Trophoblast cell (in vitro differentiated cells and primary cell): ENCODE results near the gene RNF44. TPM values are rescaled to one million over a fixed set of nuclear protein-coding genes. Genes with fewer than 3 reads are reported as not detected.

Experiments used
- DNase-seq, 2 donors: peaks; one replicate each; pipeline ENCODE4 v3.0.0-alpha.2; 2016
- H2AFZ ChIP-seq: 2 replicates; pipeline ENCODE4 v1.6.1; 2013; ENCODE audit warnings: low read length, moderate library complexity, mild to moderate bottlenecking; ENCODE audit not compliant: insufficient read depth, poor library complexity
- H2AK5ac ChIP-seq: 2 replicates; pipeline ENCODE4 v1.6.1; 2013; ENCODE audit warnings: mild to moderate bottlenecking, low read length
- H2BK120ac ChIP-seq: 2 replicates; pipeline ENCODE4 v1.6.1; 2013; ENCODE audit warnings: low read length, mild to moderate bottlenecking, moderate library complexity; ENCODE audit not compliant: insufficient read depth, poor library complexity
- H2BK12ac ChIP-seq: 2 replicates; pipeline ENCODE4 v1.6.1; 2013; ENCODE audit warnings: mild to moderate bottlenecking, low read length, moderate library complexity
- H2BK5ac ChIP-seq: 2 replicates; pipeline ENCODE4 v1.6.1; 2013; ENCODE audit warnings: low read length, low read depth, moderate library complexity, mild to moderate bottlenecking; ENCODE audit not compliant: poor library complexity
- H3K14ac ChIP-seq: 2 replicates; pipeline ENCODE4 v1.6.1; 2013; ENCODE audit warnings: mild to moderate bottlenecking, low read length
- H3K18ac ChIP-seq: 2 replicates; pipeline ENCODE4 v1.6.1; 2013; ENCODE audit warnings: mild to moderate bottlenecking, low read length
- H3K23ac ChIP-seq: 2 replicates; pipeline ENCODE4 v1.6.1; 2013; ENCODE audit warnings: low read length
- H3K27ac ChIP-seq: 2 replicates; pipeline ENCODE4 v1.5.1; 2013; ENCODE audit warnings: low read depth, mild to moderate bottlenecking, inconsistent platforms, low read length, moderate library complexity
- H3K27me3 ChIP-seq: 2 replicates; pipeline ENCODE4 v1.6.1; 2013; ENCODE audit warnings: inconsistent platforms, mild to moderate bottlenecking, low read length, moderate library complexity; ENCODE audit not compliant: insufficient read depth
- H3K36me3 ChIP-seq, 2 experiments: 1 replicate in 1 of 2; 2 replicates in 1 of 2; pipeline ENCODE4 v1.6.1; 2013; ENCODE audit warnings: low read length in 2 of 2, mild to moderate bottlenecking in 2 of 2, moderate library complexity in 1 of 2; ENCODE audit not compliant: insufficient read depth in 2 of 2, control insufficient read depth in 1 of 2
- H3K4ac ChIP-seq: 2 replicates; pipeline ENCODE4 v1.6.1; 2013; ENCODE audit warnings: low read depth, mild to moderate bottlenecking, low read length, moderate library complexity
- H3K4me1 ChIP-seq, 2 experiments: 1 replicate in 1 of 2; 2 replicates in 1 of 2; pipeline ENCODE4 v1.6.1; 2013; ENCODE audit warnings: low read length in 2 of 2, mild to moderate bottlenecking in 2 of 2, moderate library complexity in 1 of 2; ENCODE audit not compliant: insufficient read depth in 2 of 2, control insufficient read depth in 1 of 2
- H3K4me2 ChIP-seq: 2 replicates; pipeline ENCODE4 v1.6.1; 2013; ENCODE audit warnings: inconsistent platforms, mild to moderate bottlenecking, low read length, moderate library complexity
- H3K4me3 ChIP-seq: 2 replicates; pipeline ENCODE4 v1.5.1; 2013; ENCODE audit warnings: mild to moderate bottlenecking, low read depth, low read length, inconsistent platforms
- H3K79me1 ChIP-seq: one replicate; pipeline ENCODE4 v1.6.1; 2013; ENCODE audit warnings: low read length
- H3K79me2 ChIP-seq: 2 replicates; pipeline ENCODE4 v1.6.1; 2013; ENCODE audit warnings: low read length, mild to moderate bottlenecking; ENCODE audit not compliant: control insufficient read depth, insufficient read depth, poor library complexity
- H3K9ac ChIP-seq: 2 replicates; pipeline ENCODE4 v1.6.1; 2013; ENCODE audit warnings: mild to moderate bottlenecking, low read length
- H3K9me3 ChIP-seq: 2 replicates; pipeline ENCODE4 v1.6.1; 2013; ENCODE audit warnings: low read depth, mild to moderate bottlenecking, control low read depth, inconsistent platforms, low read length; ENCODE audit not compliant: insufficient read depth
- H4K12ac ChIP-seq: 2 replicates; pipeline ENCODE4 v1.6.1; 2013; ENCODE audit warnings: low read depth, mild to moderate bottlenecking, low read length, moderate library complexity
- H4K8ac ChIP-seq: 2 replicates; pipeline ENCODE4 v1.6.1; 2013; ENCODE audit warnings: low read depth, mild to moderate bottlenecking, low read length, moderate library complexity
- H4K91ac ChIP-seq: one replicate; pipeline ENCODE4 v1.6.1; 2013; ENCODE audit warnings: low read depth, mild to moderate bottlenecking, low read length, moderate library complexity
- WGBS: extraction: QIAGEN DNeasy Blood & Tissue Kit; methylation state at CpG from one replicate; pipeline ENCODE4 v1.1.7; 2013; ENCODE audit warnings: missing lambda C conversion rate; ENCODE audit not compliant: insufficient read length, insufficient coverage; ENCODE audit errors: extremely low coverage; 5-methylcytosine and 5-hydroxymethylcytosine counted together
- polyA plus RNA-seq: library from polyadenylated mRNA; stranded (reverse); fragments of 200-250 nt; gene quantifications from 2 replicates; pipeline ENCODE4 v1.2.3, GENCODE V29; 2013

Gene RNF44
- polyA plus RNA-seq: 49.2 and 50.6 TPM in 2 replicates

DNA sequence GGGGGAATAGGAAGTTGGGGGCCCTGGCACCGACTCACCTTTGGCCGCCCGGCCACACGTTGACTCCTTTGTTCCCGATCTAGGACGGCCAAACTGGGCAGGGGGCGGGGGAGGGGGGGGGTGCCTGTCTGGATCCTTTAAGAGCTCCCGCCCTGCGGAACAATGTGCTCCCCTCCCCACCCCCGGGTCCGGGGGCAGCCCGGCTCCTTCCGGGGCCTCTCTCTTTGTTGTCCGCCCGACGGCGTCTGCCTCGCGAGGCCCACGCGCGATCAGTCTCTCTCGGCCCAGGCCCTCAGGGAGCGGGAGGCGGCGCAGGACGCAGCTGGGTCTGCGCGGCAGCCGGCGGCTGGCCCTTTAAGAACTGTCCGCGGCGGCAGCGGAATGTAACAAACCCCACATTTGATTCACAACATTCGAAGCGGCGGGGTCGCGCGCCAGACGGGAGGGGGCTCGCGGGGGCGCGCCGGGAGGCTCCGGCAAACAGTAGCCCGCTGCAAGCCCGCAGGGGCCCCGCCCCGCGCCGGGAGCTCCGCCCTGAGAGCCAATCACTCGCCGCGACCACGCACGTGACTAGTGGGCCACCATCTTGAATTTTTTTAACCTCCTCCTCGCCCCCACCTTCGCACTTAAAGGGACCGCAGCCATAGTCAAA is at the start of gene RNF44:
RNF44 (minus strand) TSS at position 501 of the 652 bp plus-strand sequence. CDS start 4,930 bp downstream, outside the sequence.
- peak within 1 kb of the TSS; percentile 81 for H2BK5ac ChIP-seq
- peak; percentile 94 to 95 for DNase-seq
- H4K91ac ChIP-seq: peak within 1 kb of the TSS; percentile 87
- H3K14ac ChIP-seq: peak within 1 kb of the TSS; percentile 78
- H3K27me3 ChIP-seq: no peaks in the 10 kb centered on the region
- peak within 1 kb of the TSS; percentile 58 for H3K18ac ChIP-seq
- peak within 1 kb of the TSS; percentile 65 for H4K12ac ChIP-seq
- H3K9me3 ChIP-seq: peaks cover under 1% of the 10 kb centered on the region
- whole genome bisulfite sequencing: no CpG with 5 or more reads among the region's 63 CpGs
- peaks cover 29% of the 10 kb centered on the region for H3K79me2 ChIP-seq
- peak within 1 kb of the TSS; percentile 87 for H3K4me3 ChIP-seq
- peaks cover 13 to 20% of the 10 kb centered on the region in 2 experiments for H3K4me1 ChIP-seq
- peak within 1 kb of the TSS; percentile 91 for H3K27ac ChIP-seq
- H3K4ac ChIP-seq: peak within 1 kb of the TSS; percentile 84
- H3K9ac ChIP-seq: peak within 1 kb of the TSS; percentile 90
- H4K8ac ChIP-seq: peak within 1 kb of the TSS; percentile 90
- H3K36me3 ChIP-seq: peaks cover 15 to 21% of the 10 kb centered on the region in 2 experiments
- no peak within 1 kb of the TSS for H2BK12ac ChIP-seq
- H2AFZ ChIP-seq: peak within 1 kb of the TSS; percentile 41
- peaks cover 17% of the 10 kb centered on the region for H3K79me1 ChIP-seq
- H3K23ac ChIP-seq: no peak within 1 kb of the TSS
- H2BK120ac ChIP-seq: peak within 1 kb of the TSS; percentile 79
- H2AK5ac ChIP-seq: peak within 1 kb of the TSS; percentile 36
- peak within 1 kb of the TSS; percentile 83 for H3K4me2 ChIP-seq

DNA sequence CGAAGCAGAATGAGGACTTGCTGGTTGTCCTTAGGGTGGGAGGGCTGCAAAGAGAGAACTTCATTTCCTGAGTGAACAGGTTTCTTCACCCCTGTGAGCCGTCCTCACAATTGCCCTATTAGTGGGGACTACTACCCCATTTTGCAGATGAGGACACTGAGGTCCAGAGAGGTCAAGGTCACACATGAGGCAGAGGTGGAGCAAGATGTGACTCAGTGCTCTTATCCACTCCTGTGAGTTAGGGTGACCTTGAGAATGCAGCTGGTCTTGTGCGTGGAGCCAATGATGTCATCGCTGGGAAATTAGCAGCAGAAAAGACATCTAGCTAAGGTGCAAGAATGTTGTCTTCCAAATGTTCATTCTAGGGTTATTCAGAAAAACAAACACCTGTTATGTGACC is 45.9 kb upstream of the RNF44 start:
- WGBS: no CpG with 5 or more reads among the region's 4 CpGs
- no peak overlapping the region for H2AFZ ChIP-seq
- H3K18ac ChIP-seq: no peak overlapping the region
- no peak overlapping the region for H4K91ac ChIP-seq
- no peak overlapping the region for H3K27ac ChIP-seq
- no peak overlapping the region for H4K8ac ChIP-seq
- H3K9ac ChIP-seq: no peak overlapping the region
- no peak overlapping the region for H2BK5ac ChIP-seq
- no peak for DNase-seq
- H3K27me3 ChIP-seq: no peaks in the 10 kb centered on the region
- no peak overlapping the region for H2AK5ac ChIP-seq
- H3K4ac ChIP-seq: no peak overlapping the region
- H3K23ac ChIP-seq: no peak overlapping the region
- no peak overlapping the region for H3K14ac ChIP-seq
- H3K36me3 ChIP-seq: no peaks in the 10 kb centered on the region
- no peaks in the 10 kb centered on the region for H3K4me1 ChIP-seq
- H4K12ac ChIP-seq: no peak overlapping the region
- no peak overlapping the region for H3K4me2 ChIP-seq
- no peak overlapping the region for H2BK12ac ChIP-seq
- no peak overlapping the region for H3K4me3 ChIP-seq
- no peaks in the 10 kb centered on the region for H3K79me2 ChIP-seq
- no peaks in the 10 kb centered on the region for H3K79me1 ChIP-seq
- peaks cover 29% of the 10 kb centered on the region for H3K9me3 ChIP-seq
- H2BK120ac ChIP-seq: no peak overlapping the region

DNA sequence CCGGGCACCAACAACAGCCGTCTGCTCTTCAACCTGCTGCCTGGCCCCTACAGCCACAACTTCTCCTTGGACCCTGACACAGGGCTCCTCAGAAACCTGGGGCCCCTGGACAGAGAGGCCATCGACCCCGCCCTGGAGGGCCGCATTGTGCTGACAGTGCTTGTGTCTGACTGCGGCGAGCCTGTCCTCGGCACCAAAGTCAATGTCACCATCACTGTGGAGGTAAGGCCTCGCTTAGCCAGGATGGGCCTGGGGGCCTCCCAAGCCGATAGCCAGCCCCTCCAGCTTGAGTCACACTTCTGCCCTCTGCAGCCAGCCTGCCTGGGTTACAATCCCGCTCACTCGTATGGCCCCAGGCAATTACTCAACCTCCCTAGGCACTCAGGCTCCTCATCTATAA is 44.2 kb upstream of the RNF44 start:
- WGBS: no CpG with 5 or more reads among the region's 12 CpGs
- no peak overlapping the region for H4K91ac ChIP-seq
- peaks cover 25% of the 10 kb centered on the region for H3K9me3 ChIP-seq
- no peak overlapping the region for H4K12ac ChIP-seq
- H3K9ac ChIP-seq: no peak overlapping the region
- H3K18ac ChIP-seq: no peak overlapping the region
- no peak overlapping the region for H3K23ac ChIP-seq
- no peak overlapping the region for H3K4me3 ChIP-seq
- H2AFZ ChIP-seq: no peak overlapping the region
- no peak for DNase-seq
- no peaks in the 10 kb centered on the region for H3K79me1 ChIP-seq
- no peaks in the 10 kb centered on the region for H3K4me1 ChIP-seq
- no peak overlapping the region for H4K8ac ChIP-seq
- H3K27me3 ChIP-seq: no peaks in the 10 kb centered on the region
- no peaks in the 10 kb centered on the region for H3K79me2 ChIP-seq
- no peak overlapping the region for H2BK12ac ChIP-seq
- no peak overlapping the region for H2BK120ac ChIP-seq
- H3K4me2 ChIP-seq: no peak overlapping the region
- no peak overlapping the region for H3K4ac ChIP-seq
- H3K27ac ChIP-seq: no peak overlapping the region
- no peak overlapping the region for H3K14ac ChIP-seq
- H2AK5ac ChIP-seq: no peak overlapping the region
- H3K36me3 ChIP-seq: no peaks in the 10 kb centered on the region
- H2BK5ac ChIP-seq: no peak overlapping the region

DNA sequence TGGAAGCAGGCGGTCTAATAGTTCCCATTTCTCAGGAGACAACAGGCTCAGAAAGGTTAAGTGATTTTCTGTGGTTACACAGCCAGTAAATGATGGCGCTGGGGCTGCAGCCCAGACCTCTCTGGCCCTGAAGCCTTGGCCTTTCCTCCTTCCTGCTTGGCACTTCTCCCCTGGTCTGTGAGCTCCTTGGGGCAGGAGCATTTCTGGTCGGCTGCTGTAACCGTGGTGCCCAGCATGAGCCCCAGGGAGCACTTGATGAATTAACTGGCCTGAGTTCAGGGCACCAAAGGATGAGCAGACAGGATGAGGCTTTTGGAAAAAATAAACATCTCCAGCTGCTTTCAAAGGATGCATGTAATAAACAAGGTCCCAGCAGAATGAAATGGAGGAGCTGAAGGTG is 42.1 kb upstream of the RNF44 start:
- no peak overlapping the region for H4K91ac ChIP-seq
- no peak overlapping the region for H3K27ac ChIP-seq
- peaks cover 15% of the 10 kb centered on the region for H3K9me3 ChIP-seq
- no peak overlapping the region for H2AK5ac ChIP-seq
- H2AFZ ChIP-seq: no peak overlapping the region
- H3K18ac ChIP-seq: no peak overlapping the region
- no peak for DNase-seq
- H3K9ac ChIP-seq: no peak overlapping the region
- H3K79me1 ChIP-seq: no peaks in the 10 kb centered on the region
- no peak overlapping the region for H3K4ac ChIP-seq
- no peak overlapping the region for H2BK120ac ChIP-seq
- H2BK12ac ChIP-seq: no peak overlapping the region
- no peaks in the 10 kb centered on the region for H3K4me1 ChIP-seq
- H3K4me2 ChIP-seq: no peak overlapping the region
- WGBS: no CpG with 5 or more reads among the region's 4 CpGs
- H3K79me2 ChIP-seq: no peaks in the 10 kb centered on the region
- H3K36me3 ChIP-seq: no peaks in the 10 kb centered on the region
- no peaks in the 10 kb centered on the region for H3K27me3 ChIP-seq
- H3K23ac ChIP-seq: no peak overlapping the region
- no peak overlapping the region for H4K12ac ChIP-seq
- no peak overlapping the region for H2BK5ac ChIP-seq
- no peak overlapping the region for H3K14ac ChIP-seq
- no peak overlapping the region for H3K4me3 ChIP-seq
- no peak overlapping the region for H4K8ac ChIP-seq
